GM10847 (cell line): ENCODE results near the gene POMP.
A peak's percentile ranks its signal among the peaks of the same experiment; 100 is the strongest.

Experiments used
- POLR2A ChIP-seq: IDR thresholded peaks from 2 replicates; pipeline ENCODE4 v1.6.1; 2011; ENCODE audit not compliant: insufficient read length; ENCODE audit errors: extremely low read depth

POMP gene

DNA sequence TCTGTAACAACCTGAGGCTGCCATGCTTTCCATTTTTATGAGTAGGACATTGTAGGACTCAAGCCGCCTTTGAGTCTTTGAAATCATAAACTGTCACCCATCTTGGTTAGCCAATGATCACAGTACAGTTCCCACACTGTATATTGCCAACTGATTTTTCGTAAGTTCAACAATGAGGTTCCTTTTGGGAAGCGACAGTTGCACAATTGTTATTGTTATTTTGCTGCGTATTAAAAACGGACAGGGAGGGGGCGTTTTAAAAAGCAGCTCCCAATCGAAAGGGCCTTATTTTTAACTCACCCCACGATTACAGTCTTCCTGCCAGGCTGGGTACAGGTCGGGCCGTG is 59.2 kb downstream of the POMP start:
- TF ChIP-seq POLR2A, result no peak

DNA sequence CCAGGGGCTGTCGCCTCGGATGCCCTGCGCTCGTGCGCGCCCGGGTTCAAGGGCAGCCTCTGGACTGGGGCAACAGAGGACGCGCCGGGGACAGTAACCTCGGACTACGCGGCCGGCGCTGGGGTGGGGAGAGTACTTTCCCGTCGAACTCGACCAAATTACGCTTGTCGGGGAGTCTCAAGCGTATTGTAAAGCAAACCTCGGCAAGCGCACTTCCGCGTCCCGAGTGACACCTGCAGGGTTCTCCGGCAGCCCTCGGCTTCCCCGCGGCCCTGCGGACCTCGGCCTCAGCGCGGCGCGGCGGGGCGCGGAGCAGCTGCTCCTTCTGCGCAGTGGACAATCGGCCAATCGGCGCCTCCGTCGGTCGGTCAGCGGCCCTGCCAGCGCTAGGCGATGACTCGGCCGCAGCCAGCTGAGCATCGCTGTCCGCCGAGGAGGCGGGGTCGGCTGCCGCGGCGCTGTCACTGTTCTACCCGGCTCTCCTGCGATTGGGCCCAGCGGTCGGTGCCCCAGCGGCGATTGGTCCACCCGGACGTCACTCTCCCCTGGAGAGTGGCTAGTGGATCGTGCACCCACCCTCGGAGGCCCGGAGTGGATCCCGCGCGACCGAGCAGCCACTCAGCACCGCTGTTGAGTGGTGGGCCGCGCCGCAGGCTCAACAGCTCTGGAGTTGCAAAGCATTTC is 59.8 kb downstream of the POMP start, which contains the start of gene SLC46A3:
SLC46A3 (minus strand) TSS at position 428 of the 684 bp plus-strand sequence. CDS start 972 bp downstream, outside the sequence.
- peak; percentile 43 for TF ChIP-seq POLR2A

DNA sequence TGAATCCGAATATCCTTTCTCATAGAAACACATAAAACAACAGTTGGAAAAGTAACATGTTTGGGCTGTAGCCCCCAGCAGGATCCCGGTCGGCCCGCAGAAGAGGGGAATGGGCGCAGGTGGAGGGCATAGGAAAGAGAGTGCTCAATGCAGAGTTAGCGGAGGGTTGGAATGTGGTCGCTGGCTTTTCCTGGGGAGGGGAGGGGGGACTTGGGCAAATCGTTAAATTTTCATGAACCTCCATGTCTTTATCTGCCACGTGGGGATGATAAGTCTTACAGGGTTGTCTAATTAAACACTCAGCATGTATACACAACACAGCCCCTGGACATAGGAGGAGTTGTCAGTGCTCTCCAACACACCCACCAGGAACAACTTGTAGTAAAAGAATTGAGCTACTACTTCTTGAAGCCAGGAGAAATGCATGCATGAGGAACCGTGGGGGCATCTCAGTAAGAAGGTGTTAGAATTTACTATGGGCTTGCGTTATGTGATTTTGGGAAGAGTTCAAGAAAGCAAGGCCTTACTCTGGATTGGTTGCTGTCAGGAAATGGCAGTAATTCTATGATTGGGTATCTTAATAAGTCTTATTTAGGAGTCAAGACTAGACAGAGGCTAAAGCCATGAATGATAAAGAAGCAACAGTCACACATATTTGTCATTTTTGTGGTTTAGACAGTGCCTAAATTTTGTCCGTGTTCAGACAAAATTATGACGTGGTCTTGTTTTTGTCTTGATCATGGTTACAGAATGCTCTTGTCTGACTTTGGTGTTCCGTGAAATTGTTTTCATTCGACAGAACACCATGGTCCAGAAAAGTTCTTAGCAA is 60.5 kb downstream of the POMP start:
- TF ChIP-seq POLR2A, result no peak

DNA sequence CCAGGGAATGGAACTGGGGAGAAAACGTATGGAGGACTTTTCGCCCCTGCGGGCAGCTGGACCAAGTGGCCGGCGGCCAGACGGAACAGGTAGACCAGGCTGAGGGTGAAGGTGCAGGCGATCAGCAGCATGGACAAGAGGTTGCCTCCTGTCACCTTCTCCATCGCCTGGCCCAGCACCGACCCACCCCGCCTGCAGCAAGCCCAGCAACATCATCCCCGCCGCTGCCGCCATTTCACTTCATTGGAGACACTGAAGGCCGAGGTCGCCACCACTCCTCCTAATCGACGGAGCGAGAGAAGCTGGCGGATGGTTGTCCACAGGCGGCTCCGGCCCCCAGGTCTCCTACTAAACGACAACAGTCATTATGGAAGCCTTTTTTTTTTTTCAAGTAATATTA is 64.9 kb downstream of the POMP start:
- no peak for TF ChIP-seq POLR2A

DNA sequence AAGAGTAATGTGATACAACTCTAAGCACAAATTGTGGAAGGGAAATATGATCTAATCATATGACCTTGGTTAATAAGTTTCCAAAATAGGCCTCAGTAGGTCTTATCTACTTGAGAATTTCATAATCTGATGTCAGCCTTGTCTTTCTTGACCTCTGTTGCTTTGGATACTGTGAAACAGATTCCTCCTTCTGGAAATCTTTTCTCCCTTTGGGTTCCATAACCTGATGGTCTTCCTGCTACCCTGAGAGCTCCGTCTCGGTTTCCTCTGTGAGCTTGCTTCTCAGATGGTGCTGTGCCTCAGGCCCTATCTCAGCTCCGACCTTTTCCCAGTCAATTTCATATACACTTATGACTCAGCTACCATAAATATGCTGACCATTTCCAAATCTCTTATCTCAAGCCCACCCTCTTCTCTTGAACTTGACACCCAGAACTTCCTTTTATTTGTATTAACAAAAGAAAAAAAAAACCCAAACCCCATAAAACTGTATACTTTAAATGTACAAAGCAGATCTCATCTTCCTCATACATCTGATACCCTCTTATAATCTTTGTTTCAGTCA is 66.2 kb downstream of the POMP start:
- no peak for TF ChIP-seq POLR2A
